HG02798 (cell line): ENCODE data around the gene SERPINE3.

Experiments used
- ATAC-seq: cut with Tn5 transposase; IDR thresholded peaks from one replicate; pipeline ENCODE4 v1.9.1; 2021; ENCODE audit warnings: mild to moderate bottlenecking; ENCODE audit not compliant: unreplicated experiment, poor library complexity

SERPINE3 gene

GRCh38 chr13:51359352-51359751, 19.9 kb downstream of the SERPINE3 start:
- no peak for ATAC-seq

- no peak for ATAC-seq
These were observed 21.0 kb downstream of the SERPINE3 start for GRCh38 chr13:51360489-51360888.

GRCh38 chr13:51361106-51361505, 21.6 kb downstream of the SERPINE3 start:
- ATAC-seq, result no peak

- no peak for ATAC-seq
These were observed 24.1 kb downstream of the SERPINE3 start for GRCh38 chr13:51363625-51364024.

- no peak for ATAC-seq
These were observed 25.0 kb downstream of the SERPINE3 start for GRCh38 chr13:51364404-51365008.

GRCh38 chr13:51370116-51370515, 30.6 kb downstream of the SERPINE3 start:
- ATAC-seq, result no peak

GRCh38 chr13:51370811-51371210, 31.3 kb downstream of the SERPINE3 start:
- ATAC-seq, result no peak

GRCh38 chr13:51371768-51372399, 32.4 kb downstream of the SERPINE3 start:
- ATAC-seq, result no peak

GRCh38 chr13:51373451-51373850, 34.0 kb downstream of the SERPINE3 start:
- no peak for ATAC-seq

GRCh38 chr13:51380269-51380668, 40.8 kb downstream of the SERPINE3 start:
- ATAC-seq, result no peak

- no peak for ATAC-seq
These were observed 45.6 kb downstream of the SERPINE3 start for GRCh38 chr13:51385114-51385513.

- ATAC-seq, result no peak
These were observed 55.2 kb downstream of the SERPINE3 start for GRCh38 chr13:51394724-51395123.

- no peak for ATAC-seq
These were observed 56.9 kb downstream of the SERPINE3 start for GRCh38 chr13:51396352-51396751.

GRCh38 chr13:51397262-51397941, 57.9 kb downstream of the SERPINE3 start:
- ATAC-seq, result no peak

GRCh38 chr13:51405176-51405575, 65.7 kb downstream of the SERPINE3 start:
- ATAC-seq, result no peak

- ATAC-seq, result no peak
These were observed 72.9 kb downstream of the SERPINE3 start for GRCh38 chr13:51412431-51412830.
